Midbrain (tissue), 1 donor: Measurements from ENCODE around the gene PLTP.
"Not testable (repeated sequence)": the region's sequence is repeated elsewhere in the genome, so short reads cannot be mapped to it uniquely, and the experiment has no call there.

Experiments
- DNase-seq: peaks from one replicate; lab custom pipeline; 2025; lab: John Stamatoyannopoulos, UW

The PLTP gene

DNA sequence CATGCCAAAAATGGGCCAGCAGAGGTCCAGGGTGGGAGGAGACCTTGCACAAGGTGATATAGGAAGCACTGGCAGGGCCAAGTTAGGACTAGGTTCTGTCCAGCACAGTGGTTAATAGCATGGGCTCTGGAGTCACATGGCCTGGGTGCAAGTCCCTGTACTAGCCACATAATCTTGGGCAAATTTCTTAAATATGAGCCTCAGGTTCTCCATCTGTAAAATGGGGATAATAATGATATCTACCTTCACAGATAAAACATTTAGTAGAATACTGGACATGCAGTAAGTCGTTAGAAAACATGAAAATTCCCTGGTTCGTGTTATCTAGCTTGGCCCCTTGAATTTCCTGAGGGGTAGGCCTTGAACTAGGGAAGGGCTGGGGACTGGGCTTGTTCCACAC lies 14.7 kb downstream of the PLTP start:
- no peak for DNase-seq

DNA sequence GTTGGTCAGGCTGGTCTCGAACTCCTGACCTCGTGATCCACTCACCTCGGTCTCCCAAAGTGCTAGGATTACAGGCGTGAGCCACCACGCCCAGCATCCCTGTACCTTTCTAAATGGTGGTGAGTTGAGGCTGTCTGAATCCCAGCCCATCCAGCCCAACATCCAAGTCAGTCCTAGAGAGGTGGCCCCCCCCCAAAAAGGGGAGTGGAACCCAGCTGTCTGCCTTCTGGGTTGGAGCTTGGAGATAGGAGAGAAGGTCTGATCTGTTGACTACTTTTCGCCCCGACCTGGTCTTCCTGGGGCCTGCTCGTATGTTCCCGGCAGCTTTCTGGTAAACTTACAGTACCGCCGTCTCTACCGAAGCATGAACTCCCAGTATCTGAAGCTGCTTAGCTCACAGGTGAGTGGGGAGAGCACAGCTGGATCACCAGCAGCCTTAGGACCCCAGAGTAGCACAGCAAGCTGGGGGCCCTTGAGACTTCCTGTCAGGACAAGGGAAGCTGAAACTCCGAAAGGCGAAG lies 15.3 kb downstream of the PLTP start:
- no peak for DNase-seq

DNA sequence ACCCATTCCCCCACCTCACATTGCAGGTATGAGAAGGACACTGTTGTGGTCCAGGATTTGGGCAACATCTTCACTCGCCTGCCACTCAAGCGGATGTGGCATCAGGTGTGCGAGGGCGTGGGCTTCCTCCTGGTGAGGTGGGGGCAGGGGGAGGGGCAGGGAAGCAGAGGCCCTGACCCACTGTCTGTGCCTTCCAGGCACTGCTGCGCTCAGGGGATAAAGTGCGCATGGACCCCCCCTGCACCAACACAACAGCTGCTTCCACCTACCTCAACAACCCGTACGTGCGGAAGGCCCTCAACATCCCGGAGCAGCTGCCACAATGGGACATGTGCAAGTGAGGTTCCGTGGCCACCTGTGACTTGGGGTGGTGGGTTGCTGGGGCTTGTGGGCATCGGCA lies 17.2 kb downstream of the PLTP start:
- DNase-seq, result no peak

DNA sequence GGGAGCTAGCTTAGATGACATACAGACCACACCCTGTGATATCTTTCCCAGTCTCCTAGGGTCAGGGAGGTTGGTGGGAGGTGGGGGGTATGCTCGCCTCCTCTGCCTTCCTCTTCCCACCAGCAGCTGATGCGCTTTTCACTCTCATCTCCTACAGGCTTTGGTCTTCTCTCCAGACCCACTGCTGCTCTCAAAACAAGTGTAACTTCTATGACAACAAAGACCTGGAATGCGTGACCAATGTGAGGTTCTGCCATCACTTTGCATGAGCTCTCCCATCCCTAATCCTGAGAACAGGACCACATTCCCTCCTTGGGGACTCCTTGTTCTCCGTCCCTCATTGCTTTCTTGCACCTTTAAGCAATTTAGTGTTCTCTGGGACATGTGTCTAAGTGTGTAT lies 18.1 kb downstream of the PLTP start:
- no peak for DNase-seq

DNA sequence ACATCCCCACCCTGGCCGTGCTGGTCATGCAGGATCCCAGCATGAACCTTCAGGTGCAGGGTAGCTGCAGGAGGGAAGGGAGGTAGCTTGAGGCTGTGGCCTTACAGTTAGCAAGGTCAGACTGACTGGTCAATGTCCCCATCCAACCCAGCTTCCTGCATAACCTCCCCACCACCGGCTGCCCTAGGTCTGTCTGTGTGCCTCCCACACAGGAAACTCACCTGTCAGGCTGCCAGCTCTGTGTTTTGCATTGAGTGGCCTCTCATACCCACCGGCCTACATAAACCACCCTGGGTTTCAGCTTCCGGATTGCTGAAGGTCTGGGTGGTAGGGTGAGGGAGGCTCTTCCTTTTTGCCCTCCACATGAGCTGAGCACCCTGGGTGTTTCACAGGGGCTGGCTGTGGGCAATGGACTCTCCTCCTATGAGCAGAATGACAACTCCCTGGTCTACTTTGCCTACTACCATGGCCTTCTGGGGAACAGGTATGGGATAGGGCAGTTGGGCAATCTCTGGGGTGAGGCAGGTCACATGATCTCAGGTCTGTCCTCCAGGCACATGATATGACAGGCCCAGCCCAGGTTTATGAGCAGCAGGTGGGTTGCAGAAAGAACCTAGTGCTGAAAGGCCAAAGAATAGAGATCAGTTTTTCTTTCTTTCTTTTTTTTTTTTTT lies 19.0 kb downstream of the PLTP start:
- DNase-seq, result no peak

DNA sequence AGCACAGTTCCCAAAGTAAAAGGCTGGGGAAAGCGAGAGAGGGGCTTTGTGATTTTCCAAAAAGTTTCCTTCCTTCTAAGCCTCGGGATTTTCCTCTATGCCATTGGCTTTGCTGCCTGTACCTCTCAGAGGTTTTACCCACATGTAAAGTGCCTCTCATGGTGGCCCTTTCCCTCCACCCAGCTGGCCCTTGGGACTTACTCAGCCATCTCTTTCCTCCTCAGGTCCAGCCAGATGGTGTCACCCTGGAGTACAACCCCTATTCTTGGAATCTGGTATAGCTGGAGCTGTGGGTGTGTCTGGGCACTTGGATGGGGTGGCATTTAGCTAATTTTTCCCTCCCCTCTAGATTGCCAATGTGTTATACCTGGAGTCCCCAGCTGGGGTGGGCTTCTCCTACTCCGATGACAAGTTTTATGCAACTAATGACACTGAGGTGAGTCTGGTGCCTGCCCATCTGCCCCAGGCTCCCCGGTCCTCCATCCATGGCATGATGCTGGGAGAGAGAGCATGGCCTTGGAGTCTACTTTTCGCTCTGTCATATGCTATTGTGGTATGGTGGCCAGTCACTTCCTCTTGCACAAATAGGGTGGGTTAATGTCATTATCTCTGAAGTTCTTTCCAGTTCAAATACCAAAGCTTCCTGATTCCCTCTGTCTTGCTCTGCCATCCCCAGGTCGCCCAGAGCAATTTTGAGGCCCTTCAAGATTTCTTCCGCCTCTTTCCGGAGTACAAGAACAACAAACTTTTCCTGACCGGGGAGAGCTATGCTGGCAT lies 19.7 kb downstream of the PLTP start:
- no peak for DNase-seq

DNA sequence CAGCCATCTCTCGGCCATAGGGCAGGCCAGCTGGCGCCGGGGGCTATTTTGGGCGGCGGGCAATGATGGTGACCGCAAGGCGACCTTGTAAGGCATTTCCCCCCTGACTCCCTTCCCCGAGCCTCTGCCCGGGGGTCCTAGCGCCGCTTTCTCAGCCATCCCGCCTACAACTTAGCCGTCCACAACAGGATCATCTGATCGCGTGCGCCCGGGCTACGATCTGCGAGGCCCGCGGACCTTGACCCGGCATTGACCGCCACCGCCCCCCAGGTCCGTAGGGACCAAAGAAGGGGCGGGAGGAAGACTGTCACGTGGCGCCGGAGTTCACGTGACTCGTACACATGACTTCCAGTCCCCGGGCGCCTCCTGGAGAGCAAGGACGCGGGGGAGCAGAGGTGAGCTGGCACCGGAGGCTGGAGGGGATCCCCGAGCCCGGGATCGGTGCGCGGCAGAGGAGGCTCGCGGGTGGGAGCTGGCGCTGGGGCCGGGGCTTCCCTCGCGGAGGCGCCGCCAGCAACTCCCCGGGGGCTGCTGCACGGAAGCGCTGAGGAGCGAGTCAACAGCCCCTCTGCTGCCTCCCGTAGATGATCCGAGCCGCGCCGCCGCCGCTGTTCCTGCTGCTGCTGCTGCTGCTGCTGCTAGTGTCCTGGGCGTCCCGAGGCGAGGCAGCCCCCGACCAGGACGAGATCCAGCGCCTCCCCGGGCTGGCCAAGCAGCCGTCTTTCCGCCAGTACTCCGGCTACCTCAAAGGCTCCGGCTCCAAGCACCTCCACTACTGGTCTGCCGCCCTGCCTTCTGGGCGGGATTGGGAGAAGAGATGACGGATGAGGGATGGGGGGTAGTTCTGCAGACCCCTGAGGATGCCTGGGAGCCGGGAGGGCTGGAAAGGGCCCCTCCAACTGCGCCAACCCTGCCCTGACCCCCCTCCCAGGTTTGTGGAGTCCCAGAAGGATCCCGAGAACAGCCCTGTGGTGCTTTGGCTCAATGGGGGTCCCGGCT lies 20.7 kb downstream of the PLTP start, which contains the start of the genes CTSA and NEURL2:
CTSA (plus strand) TSS at position 351 of the 999 bp plus-strand sequence; CDS start at position 585, 234 bp downstream.
NEURL2 (minus strand) TSS at position 224 of the 999 bp plus-strand sequence; CDS start at position 7, 217 bp downstream.
- peak; percentile 91 for DNase-seq

DNA sequence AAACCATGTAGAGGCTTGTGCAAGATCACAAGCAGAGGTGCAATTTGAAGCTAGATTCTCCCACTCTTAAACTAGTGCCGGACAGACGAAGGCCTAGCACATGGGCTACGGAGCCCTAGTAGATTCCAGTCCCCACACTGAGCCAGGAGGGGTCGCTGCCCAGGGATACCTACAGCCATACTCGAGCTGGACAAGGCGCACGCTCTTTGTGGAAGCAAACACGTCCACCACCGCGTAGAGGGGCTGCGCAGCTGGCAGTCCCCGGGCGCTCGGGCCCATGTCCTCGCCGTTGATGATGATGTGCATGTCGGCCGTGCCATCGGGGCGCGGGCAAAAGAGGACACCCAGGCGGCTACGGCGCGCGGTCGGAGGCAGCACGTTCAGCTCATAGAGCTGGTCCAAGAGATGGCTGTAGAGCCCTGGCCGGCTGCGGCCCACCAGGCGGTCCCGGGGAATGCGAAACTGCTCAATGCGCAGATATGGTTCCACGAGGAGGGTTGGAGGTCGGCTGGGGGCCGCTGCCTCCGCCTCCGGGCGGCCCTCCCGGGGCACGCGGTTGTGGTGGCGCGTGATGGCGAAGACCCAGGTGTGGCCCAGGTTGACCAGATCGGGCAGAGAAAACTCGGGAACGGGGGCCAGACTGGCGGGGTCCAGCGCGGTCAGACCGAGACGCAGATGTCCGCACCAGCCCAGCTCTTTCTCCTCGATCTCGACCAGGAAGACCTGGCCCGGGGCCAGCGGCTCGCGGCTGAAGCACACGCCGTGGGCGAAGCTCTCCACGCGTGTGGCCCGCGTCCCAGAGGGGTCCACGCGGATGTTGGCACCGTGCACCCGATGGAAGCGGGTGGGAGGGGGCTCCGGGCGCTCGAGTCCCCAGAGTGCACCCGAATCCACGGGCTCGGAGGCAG lies 21.6 kb downstream of the PLTP start:
- DNase-seq, result peak; percentile 58

DNA sequence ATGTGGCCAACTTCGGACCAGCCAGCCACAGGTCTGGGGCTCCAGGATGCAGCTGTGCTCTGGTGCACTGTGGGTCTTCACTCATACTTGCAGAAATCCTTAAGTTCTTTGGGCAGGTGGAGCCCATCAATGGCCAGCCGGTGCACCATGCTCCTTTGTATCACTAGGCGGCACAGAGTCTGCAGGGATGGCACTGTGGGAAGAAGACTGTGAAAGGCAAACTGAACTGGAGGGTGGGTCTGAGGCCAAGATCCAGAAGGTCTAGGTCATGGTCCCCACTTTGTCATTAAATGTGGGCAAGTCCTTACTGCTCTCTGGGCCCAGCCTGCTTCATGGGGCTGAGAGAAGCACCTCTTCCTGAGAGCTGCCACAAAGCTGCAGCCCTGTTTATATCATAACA lies 23.3 kb downstream of the PLTP start:
- DNase-seq, result no peak

DNA sequence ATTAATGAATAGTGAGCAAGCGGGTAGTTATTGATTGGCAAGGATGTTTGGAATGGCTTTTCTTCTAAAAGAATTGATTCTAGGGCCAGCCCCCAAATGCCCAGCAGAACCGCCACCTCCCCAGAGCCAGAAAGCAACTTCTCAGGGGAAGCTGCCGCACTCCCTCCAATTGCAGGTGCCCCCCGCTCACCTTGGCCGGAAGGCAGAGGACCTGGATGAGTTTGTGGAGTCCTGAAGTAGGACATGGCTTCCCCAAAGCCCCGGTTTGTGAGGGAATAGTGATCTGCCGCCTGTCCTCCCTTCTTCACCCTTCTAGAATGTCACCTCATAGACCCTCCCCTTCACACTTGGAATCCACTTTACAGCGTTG lies 24.6 kb downstream of the PLTP start, which contains the start of gene SPATA25:
SPATA25 (minus strand) TSS at position 277 of the 370 bp plus-strand sequence; CDS start at position 245, 32 bp downstream.
- no peak for DNase-seq

DNA sequence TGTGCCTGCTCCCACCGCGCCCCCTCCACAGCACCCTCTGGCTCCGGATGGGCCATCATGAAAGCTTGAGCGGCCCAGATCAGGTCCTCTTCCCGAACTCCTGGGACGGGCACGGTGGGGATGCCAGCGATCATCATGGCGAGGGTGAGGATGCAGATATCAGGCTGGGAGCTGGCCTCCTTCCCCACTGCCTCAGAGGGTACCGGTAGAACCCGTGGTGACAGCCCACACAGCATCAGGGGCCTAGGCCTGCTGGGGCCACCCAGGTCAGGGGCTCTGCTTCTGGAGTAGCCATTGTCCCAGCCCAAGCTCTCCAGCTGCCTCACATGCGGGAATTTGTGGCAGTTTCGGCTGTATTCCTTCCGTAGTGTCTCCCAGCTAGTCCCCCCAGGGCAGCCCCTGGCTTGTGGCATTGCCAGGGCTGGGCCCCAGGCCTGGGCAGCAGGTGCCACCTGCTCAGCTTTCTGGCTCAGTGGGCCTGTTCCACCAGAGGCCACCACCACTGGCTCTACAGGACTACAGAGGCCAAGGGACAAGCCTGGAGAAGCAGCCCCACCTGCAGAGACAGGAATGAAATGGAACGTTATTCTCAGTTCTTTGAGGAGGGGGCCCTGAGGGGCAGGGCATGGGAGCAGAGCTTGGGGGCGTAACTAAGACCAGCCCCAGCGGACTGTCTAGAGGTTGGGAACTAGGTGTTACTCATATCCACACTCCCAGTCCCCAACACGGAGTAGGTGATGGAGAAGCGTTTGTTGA lies 25.2 kb downstream of the PLTP start:
- DNase-seq, result no peak

DNA sequence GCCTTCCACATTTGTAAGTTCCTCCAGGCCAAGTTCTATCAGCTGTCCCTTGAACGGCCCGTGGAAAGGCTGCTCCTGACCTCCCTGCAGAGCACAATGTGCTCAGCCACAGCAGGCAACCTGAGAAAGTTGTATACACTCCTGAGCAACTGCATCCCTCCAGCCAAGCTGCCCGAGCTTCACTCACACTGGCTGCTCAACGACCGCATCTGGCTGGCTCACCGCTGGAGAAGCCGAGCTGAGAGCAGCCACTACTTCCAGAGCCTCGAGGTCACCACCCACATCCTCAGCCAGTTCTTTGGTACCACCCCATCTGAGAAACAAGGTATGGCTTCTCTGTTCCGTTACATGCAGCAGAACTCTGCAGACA lies 28.9 kb downstream of the PLTP start:
- no peak for DNase-seq

DNA sequence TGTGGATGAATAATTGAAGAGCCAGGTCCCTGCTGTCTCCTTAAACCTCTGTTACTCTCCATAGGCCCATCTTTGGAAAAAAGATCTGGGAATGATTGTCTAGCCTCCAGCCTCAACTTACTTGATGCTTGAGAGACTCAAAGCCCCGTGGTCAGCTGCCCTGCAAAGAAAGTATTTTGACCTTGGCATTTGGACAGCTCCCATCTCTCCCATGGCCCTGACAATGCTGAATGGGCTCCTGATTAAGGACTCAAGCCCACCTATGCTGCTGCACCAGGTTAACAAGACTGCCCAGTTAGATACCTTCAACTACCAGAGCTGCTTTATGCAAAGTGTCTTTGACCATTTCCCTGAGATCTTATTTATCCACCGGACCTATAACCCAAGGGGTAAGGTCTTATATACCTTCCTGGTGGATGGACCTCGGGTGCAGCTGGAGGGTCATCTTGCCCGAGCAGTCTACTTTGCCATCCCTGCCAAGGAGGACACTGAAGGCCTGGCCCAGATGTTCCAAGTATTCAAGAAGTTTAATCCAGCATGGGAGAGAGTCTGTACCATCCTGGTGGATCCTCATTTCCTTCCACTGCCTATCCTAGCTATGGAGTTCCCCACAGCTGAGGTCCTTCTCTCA lies 29.4 kb downstream of the PLTP start:
- DNase-seq, result no peak

DNA sequence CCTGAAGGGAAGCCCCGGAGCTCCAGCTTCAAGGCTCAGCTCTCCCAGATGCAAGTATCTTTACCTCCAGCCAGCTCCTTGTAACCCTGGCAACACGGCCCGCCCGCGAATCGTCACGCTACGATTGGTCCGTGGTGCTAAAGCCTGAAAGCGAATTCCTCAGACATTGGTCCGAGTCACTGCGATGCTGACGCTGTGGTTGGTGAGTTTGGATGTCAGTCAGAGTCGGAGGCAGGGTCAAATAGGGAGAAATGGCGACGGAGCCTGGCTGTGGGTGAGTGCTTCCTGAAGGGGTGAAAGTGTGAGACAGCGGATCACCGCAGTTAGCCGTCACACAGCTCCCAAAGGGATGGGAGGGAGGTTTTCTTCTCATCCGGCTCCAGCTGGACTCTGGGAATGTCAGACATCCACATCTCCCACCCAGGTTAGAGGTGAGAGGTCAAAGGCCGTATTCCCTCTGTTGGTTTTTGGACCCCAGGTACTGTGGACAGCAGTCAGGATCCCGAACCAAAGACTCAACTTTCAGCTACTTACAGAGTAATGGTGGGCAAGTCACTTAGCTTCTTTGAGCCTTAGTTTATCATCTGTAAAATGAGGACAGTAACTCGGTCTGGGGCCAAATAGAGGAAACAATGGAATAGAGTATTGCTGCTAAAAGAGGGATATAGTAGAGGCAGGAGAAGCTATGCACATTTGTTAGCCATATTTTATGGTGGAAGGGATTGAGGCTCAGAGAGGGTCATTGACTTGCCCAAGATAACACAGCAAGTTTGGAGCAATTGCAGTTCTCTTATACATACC lies 30.8 kb downstream of the PLTP start, which contains the start of gene ZSWIM1:
ZSWIM1 (plus strand) TSS at position 240 of the 801 bp plus-strand sequence. CDS start 1,366 bp downstream, outside the sequence.
- peak; percentile 99 for DNase-seq

DNA sequence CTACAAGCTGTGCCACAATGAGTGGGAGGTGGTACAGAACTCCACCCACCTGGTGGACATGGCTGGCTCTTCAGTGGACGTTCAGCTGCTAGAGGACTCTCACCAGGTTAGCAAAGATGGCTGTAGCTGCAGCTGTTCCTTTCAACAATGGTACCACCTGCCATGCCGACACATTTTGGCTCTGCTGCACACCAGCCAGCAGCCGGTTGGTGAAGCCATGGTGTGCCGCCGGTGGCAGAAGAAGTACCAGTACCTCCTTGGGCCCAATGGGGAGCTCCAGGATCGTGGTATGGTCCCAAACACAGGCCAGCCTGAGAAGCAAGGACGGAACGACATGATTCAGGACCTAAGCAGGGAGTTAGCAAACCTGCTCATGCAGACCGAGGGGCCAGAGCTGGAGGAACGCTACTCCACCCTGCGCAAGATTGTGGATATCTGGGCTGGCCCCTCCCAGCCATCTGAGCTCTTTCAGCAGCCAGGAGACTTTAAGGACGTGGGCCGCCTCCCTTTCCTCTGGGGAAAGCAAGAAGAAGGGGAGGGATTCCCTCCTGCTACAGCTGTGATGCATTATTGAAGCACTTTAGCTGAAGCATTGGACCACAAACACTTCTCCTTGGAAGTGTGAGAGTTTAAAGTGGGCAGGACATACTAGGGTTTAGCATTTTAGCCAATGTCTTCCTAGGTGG lies 33.7 kb downstream of the PLTP start:
- DNase-seq, result no peak

DNA sequence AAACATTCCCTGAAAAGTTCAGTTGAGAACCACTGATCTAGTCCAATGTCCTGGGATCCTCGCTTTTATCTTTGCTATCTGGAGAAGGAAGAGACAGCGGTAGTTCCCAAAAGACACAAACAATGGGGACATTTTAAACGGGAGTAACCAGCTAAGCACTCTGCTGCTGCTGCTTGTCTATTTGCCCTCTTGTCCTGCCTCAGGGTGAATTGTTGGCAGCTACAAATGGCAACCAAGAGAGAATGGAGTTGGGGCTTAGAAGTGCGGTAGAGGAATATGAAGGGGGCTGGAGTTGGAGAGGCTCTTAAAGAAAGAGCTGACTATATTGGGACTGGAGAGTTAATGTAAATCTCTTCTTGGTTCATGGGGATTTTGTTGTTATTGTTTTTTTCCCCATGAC lies 37.4 kb downstream of the PLTP start:
- DNase-seq, result no peak

DNA sequence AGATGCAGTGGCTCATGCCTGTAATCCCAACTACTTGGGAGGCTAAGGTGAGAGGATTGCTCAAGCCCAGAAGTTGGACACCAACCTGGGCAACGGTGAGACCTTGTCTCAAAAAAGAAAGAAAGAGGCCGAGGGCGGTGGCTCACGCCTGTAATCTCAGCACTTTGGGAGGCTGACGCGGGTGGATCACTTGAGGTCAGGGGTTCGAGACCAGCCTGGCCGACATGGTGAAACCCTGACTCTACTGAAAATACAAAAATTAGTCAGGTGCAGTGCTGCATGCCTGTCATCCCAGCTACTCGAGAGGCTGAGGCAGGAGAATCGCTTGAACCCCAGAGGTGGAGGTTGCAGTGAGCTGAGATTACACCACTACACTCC lies 37.9 kb downstream of the PLTP start:
- not testable (repeated sequence) for DNase-seq
